Measurements from ENCODE around the gene HSPA2. TPM values are rescaled to one million over a fixed set of nuclear protein-coding genes. Genes with fewer than 3 reads are reported as not detected.
A peak's percentile ranks its signal among the peaks of the same experiment; 100 is the strongest.
"Not testable (repeated sequence)": the region's sequence is repeated elsewhere in the genome, so short reads cannot be mapped to it uniquely, and the experiment has no call there.

The HSPA2 gene
- total RNA-seq, 1 donor from 2014 or later = 34.0 TPM

DNA sequence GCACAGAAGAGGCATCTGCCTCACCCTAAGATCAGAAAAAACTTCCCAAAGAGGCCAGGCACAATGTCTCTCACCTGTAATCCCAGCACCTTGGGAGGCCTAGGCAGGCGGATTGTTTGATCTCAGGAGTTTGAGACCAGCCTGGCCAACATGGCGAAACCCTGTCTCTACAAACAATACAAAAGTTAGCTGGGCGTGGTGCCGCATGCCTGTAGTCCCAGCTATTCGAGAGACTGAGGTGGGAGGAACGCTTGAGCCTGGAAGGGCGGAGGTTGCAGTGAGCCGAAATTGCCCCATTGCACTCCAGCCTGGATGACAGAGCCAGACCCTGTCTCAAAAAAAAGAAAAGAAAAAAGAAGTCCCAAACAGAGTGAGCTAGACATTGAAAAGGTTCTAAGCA, 31.5 kb upstream of the HSPA2 start:
- Histone ChIP-seq H3K4me3 (no peak overlapping the region), H3K36me3 (no peaks in the 10 kb centered on the region), H3K9me3 (replicated peaks) (no peaks in the 10 kb centered on the region), H3K4me1 (peaks cover 94% of the 10 kb centered on the region), H3K27ac (replicated peaks) (no peak overlapping the region), H3K27me3 (ENCODE audit: low read depth) (no peaks in the 10 kb centered on the region)
- intact Hi-C loops (cut with micrococcal nuclease) = no loop called here
- TF ChIP-seq, protein P1, sequence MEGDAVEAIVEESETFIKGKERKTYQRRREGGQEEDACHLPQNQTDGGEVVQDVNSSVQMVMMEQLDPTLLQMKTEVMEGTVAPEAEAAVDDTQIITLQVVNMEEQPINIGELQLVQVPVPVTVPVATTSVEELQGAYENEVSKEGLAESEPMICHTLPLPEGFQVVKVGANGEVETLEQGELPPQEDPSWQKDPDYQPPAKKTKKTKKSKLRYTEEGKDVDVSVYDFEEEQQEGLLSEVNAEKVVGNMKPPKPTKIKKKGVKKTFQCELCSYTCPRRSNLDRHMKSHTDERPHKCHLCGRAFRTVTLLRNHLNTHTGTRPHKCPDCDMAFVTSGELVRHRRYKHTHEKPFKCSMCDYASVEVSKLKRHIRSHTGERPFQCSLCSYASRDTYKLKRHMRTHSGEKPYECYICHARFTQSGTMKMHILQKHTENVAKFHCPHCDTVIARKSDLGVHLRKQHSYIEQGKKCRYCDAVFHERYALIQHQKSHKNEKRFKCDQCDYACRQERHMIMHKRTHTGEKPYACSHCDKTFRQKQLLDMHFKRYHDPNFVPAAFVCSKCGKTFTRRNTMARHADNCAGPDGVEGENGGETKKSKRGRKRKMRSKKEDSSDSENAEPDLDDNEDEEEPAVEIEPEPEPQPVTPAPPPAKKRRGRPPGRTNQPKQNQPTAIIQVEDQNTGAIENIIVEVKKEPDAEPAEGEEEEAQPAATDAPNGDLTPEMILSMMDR (IDR thresholded peaks at IDR 0.05; ENCODE audit: borderline replicate concordance) = no peak
- no peak for DNase-seq

DNA sequence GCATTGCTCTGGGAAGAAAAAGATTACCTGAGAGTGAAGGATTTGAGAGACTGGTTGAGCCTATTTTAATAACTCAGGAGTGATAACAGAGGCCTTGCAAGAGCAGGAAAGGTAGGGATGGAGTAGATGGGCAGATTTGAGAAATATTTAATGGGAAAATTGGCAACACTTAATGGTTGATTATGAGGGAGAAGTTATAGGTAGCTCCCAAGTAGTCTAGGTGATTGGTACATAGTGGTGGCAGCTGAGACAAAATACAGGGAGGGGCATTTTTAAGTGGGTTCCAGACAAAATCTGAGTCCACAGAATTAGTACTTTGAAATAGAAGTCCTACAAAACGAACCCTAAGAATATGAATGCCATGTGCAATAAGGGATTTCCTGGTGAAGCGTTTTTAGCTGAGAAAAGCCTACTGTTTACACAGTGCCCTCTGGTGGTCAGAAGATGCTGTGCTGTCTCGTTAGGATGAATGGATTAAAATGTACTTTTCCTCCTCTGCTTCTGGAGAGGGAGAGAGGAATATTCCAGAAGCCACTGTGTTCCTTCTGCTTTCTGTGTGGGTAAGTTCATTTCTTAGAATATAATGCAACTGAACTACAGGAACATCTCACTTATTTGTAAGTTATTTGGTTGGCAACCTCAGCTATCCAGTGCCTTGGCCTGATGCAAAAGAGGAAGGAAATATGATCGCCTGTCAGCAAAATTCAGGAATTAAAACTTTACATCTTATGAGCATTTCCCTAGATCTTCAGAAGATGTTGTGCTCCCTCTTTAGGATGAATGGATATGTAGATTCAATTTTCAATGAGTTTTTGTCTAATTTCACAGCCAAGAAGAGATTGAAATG, 29.5 kb upstream of the HSPA2 start:
- intact Hi-C loops (cut with micrococcal nuclease) = no loop called here
- H3K9me3 ChIP-seq (replicated peaks) = no peaks in the 10 kb centered on the region
- H3K27me3 ChIP-seq (ENCODE audit: low read depth) = no peaks in the 10 kb centered on the region
- H3K4me3 ChIP-seq = no peak overlapping the region
- H3K36me3 ChIP-seq = no peaks in the 10 kb centered on the region
- H3K27ac ChIP-seq (replicated peaks) = peak overlapping the region; percentile 43
- DNase-seq = no peak
- peaks cover 90% of the 10 kb centered on the region for H3K4me1 ChIP-seq
- TF ChIP-seq, protein P1 (IDR thresholded peaks at IDR 0.05; ENCODE audit: borderline replicate concordance) = peak; percentile 95

DNA sequence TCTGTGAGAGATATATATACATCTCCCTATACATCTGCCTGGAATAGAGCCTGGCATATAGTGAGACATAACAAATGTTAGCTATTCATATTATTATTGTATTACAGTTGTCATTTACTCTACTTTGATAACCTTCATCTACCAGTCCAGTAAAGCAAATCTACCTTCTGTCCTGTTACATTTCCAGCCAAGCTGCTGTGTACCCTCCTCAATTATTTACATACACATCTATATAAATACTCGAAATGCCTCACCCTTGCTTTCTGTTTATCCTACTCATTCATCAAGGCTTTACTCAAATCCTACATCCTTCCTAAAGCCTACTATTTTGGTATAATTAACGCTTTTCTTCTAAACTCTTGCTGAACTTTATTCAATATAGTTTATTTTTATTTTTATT, 27.3 kb upstream of the HSPA2 start:
- no peak for DNase-seq
- H3K9me3 ChIP-seq (replicated peaks) = no peaks in the 10 kb centered on the region
- H3K4me1 ChIP-seq = peaks cover 83% of the 10 kb centered on the region
- intact Hi-C loops (cut with micrococcal nuclease) = no loop called here
- no peaks in the 10 kb centered on the region for H3K27me3 ChIP-seq (ENCODE audit: low read depth)
- TF ChIP-seq, protein P1 (IDR thresholded peaks at IDR 0.05; ENCODE audit: borderline replicate concordance) = no peak
- no peak overlapping the region for H3K27ac ChIP-seq (replicated peaks)
- no peaks in the 10 kb centered on the region for H3K36me3 ChIP-seq
- H3K4me3 ChIP-seq = no peak overlapping the region

DNA sequence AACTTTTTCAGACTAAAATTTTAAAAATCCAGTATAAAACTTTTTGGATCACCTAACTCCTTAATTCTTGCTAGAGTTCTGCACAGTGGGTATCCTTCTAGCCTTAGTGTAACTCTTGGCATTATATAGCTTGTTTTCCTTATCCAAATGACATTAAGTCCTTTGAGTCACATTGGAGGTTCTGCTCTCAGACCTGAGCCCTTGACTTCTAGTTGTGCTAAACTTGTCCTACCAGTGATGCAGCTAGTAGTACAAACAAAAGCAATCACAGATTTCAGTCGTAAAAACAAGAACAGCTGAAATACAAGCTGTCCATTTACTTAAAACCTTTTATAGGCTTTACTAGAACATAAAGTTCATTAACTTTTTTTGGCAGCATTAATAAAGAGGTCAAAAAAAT, 25.5 kb upstream of the HSPA2 start:
- intact Hi-C loops (cut with micrococcal nuclease) = no loop called here
- TF ChIP-seq, protein P1 (IDR thresholded peaks at IDR 0.05; ENCODE audit: borderline replicate concordance) = no peak
- Histone ChIP-seq H3K36me3 (no peaks in the 10 kb centered on the region), H3K27ac (replicated peaks) (peak overlapping the region; percentile 12), H3K4me1 (peaks cover 72% of the 10 kb centered on the region), H3K4me3 (no peak overlapping the region), H3K9me3 (replicated peaks) (no peaks in the 10 kb centered on the region), H3K27me3 (ENCODE audit: low read depth) (no peaks in the 10 kb centered on the region)
- DNase-seq = no peak

DNA sequence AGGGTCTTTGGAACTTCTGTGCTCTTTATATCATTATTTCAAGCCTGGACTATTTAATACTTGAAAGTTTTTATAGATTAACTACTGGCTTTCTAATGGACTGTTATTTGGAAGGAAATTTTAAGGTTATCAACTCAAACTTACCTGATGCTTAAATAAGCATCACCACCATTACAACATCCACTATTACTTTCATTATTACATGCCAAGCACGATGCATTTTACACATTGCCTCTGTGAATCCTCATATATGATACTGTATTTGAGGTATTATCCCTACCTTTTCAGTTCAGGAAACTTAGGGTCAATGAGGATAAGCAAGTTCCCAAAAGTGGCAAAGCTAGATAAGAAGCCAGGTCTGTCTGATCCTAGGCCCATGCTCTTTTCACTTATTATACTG, 23.6 kb upstream of the HSPA2 start:
- H3K36me3 ChIP-seq = peaks cover 7% of the 10 kb centered on the region
- TF ChIP-seq, protein P1 (IDR thresholded peaks at IDR 0.05; ENCODE audit: borderline replicate concordance) = no peak
- no peaks in the 10 kb centered on the region for H3K9me3 ChIP-seq (replicated peaks)
- H3K27me3 ChIP-seq (ENCODE audit: low read depth) = no peaks in the 10 kb centered on the region
- no peak for DNase-seq
- H3K4me1 ChIP-seq = peaks cover 66% of the 10 kb centered on the region
- intact Hi-C loops (cut with micrococcal nuclease) = no loop called here
- no peak overlapping the region for H3K4me3 ChIP-seq
- H3K27ac ChIP-seq (replicated peaks) = no peak overlapping the region

DNA sequence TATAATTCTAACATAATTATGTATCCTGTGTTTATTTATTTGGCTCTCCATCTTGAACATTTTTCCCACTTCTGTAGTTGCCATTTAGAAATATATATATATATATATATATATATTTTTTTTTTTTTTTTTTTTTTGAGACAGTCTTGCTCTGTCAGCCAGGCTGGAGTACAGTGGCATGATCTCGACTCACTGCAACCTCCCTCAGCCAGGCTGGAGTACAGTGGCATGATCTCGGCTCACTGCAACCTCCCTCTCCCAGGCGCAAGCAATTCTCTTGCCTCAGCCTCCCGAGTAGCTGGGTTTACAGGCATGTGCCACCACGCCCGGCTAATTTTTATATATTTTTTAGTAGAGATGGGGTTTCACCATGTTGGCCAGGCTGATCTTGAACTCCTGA, 22.9 kb upstream of the HSPA2 start:
- H3K27me3 ChIP-seq (ENCODE audit: low read depth); intact Hi-C loops (cut with micrococcal nuclease); H3K9me3 ChIP-seq (replicated peaks); H3K4me3 ChIP-seq; H3K27ac ChIP-seq (replicated peaks); DNase-seq: not testable (repeated sequence)
- Histone ChIP-seq H3K36me3 (peaks cover 14% of the 10 kb centered on the region), H3K4me1 (peaks cover 64% of the 10 kb centered on the region)

Measured in left ventricle myocardium inferior (tissue), 1 donor.